ENCODE measurements around the gene ANO7.

GRCh38 chr2:241224851-241225438 lies 36.5 kb downstream of the ANO7 start:
- TF ChIP-seq POLR2A (IDR thresholded peaks at IDR 0.05) (no peak), CTCF (IDR thresholded peaks at IDR 0.05) (no peak)

All from prostate gland (tissue), 2 donors.